DND-41 (cell line): ENCODE measurements around the gene SYCP1.

Experiments used
- EZH2 ChIP-seq: IDR thresholded peaks from 3 replicates; pipeline ENCODE4 v1.6.1; 2012; ENCODE audit warnings: borderline replicate concordance, low read depth, mild to moderate bottlenecking, moderate library complexity, low read length, inconsistent platforms; ENCODE audit not compliant: severe bottlenecking
- TF ChIP-seq, protein P1 (sequence below): IDR thresholded peaks from 2 replicates; pipeline ENCODE4 v1.5.1; 2012; ENCODE audit warnings: borderline replicate concordance, low read length, moderate library complexity, mild to moderate bottlenecking; ENCODE audit not compliant: poor library complexity, severe bottlenecking; ENCODE audit errors: extremely low read depth

DNA sequence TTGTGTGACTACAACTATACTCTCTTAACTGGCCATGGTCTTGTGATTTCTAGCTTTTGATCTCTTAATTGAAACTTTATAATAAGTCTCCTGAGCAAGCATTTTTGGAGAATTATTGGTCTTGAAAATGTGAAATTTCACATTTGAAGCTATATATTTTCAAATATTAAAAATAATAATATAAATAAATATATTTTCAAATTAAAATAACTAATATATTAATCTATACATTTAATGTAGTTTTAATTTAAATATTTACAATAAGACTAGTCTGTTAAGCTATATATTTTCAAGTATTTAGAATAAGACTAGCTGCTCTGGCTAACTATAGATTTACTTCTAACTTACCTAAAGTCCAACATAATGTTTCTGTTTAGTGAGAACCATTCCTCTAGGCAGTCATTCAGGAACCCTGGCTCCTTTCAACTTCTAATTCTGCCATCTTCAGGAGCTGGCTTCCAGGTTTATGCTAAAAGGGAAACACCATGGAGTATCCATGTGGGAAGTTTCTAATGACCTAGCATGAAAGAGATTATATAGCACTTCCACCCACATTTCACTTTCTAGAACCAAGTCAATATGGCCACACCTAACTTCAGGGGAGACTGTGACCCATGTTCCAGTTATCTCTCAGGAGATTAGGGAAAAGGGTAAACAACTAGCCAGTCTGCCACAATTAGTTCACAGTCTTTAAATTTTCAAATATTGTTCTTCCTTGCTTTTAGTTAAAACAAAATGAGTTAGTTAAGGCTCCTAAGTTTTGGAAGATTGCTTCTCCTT is 143.0 kb downstream of the SYCP1 start:
- TF ChIP-seq, protein P1, sequence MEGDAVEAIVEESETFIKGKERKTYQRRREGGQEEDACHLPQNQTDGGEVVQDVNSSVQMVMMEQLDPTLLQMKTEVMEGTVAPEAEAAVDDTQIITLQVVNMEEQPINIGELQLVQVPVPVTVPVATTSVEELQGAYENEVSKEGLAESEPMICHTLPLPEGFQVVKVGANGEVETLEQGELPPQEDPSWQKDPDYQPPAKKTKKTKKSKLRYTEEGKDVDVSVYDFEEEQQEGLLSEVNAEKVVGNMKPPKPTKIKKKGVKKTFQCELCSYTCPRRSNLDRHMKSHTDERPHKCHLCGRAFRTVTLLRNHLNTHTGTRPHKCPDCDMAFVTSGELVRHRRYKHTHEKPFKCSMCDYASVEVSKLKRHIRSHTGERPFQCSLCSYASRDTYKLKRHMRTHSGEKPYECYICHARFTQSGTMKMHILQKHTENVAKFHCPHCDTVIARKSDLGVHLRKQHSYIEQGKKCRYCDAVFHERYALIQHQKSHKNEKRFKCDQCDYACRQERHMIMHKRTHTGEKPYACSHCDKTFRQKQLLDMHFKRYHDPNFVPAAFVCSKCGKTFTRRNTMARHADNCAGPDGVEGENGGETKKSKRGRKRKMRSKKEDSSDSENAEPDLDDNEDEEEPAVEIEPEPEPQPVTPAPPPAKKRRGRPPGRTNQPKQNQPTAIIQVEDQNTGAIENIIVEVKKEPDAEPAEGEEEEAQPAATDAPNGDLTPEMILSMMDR: no peak
- no peak for TF ChIP-seq EZH2
